ENCODE data around the gene SGIP1.
"Not testable (repeated sequence)": the region's sequence is repeated elsewhere in the genome, so short reads cannot be mapped to it uniquely, and the experiment has no call there.

SGIP1 gene

GRCh38 chr1:66557157-66557556 is 23.2 kb downstream of the SGIP1 start:
- no peak for DNase-seq (ENCODE audit: low spot score)

GRCh38 chr1:66559517-66559916 is 25.6 kb downstream of the SGIP1 start:
- DNase-seq (ENCODE audit: low spot score) = no peak

DNA sequence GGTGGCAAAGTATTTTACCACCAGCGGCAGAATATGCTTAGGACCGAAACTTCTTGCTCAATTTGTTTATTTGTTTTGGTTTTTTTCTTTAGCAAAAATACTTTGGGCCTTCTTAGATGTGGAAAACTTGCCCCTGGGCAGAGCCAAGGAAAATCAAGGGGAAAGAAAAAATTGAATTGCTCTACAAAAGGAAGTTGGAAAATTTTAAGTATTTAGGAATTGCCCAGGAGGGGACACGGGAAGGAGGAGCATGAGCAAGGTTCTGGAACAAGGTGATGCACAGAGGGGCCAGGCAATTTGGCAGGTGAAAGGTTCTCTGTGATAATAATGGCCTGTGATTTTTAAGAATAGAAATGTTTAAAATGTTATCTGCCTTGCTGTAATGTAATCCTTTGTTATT is 28.6 kb downstream of the SGIP1 start:
- DNase-seq (ENCODE audit: low spot score) = no peak

DNA sequence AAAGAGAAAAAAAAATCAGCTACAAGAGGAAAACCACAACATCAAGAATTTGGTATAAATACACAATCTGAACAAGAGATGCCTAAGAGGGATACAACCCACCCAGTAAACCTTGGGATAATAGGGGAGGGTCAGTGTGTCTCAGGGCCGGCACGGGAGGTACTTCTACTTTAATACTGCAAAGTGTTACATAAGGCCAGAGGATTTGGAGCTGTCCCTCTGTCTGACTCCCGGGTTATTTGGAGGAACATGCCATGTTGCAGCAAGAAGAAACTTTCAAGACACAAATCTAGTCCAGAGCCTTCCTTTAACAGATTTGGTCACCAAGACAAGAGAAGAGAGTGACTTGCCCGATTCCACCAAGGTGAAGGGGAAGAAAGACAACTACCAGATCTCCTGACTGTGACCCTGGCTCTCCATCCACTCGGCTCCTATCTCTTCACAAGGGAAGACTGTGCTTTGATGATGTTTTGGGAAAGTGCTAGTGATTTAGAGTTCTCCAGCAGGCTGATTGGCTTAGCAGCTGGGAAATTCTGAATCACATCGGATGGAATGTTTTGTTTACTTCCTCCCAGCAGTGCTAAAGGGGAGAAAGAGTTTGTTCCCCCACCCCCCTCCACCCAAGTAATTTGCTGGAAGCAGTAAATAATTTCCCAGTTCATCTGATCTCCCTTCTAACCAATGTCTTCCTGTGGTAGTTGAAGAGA is 29.3 kb downstream of the SGIP1 start:
- DNase-seq (ENCODE audit: low spot score) = no peak

DNA sequence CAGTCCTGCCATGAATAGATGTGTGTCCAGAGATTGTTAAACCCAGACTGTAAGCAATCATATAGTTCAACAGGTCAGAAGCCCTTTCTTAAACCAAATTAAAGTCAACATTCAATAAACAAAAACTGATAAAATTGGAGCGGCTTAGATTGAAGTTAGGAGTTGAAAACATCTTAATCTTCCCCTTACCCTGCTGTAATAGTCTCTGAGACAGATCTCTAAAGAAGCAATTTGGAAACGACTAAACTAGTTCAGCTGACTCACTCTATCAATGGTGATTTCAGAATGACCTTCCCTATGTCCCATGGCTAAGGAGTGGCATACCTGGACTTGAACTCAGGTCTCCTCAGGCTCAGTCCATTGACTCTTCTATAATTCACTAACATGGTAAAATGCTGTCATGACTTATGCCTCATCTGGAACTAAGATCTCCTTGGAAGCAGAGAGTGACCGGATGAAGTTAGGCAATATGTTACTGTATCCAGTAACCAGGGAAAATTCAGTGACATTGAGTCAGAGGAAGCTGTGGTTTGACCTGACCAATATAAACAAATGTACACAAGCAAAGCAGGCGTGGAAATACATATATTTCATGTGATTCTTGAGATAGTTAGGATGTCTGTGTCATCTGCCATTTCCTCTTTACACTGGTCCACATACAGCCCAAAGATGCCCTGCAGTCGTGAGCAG is 30.1 kb downstream of the SGIP1 start:
- no peak for DNase-seq (ENCODE audit: low spot score)

GRCh38 chr1:66570196-66570595 is 36.2 kb downstream of the SGIP1 start:
- no peak for DNase-seq (ENCODE audit: low spot score)

- no peak for DNase-seq (ENCODE audit: low spot score)
Measured at GRCh38 chr1:66571789-66572188, 37.8 kb downstream of the SGIP1 start.

DNA sequence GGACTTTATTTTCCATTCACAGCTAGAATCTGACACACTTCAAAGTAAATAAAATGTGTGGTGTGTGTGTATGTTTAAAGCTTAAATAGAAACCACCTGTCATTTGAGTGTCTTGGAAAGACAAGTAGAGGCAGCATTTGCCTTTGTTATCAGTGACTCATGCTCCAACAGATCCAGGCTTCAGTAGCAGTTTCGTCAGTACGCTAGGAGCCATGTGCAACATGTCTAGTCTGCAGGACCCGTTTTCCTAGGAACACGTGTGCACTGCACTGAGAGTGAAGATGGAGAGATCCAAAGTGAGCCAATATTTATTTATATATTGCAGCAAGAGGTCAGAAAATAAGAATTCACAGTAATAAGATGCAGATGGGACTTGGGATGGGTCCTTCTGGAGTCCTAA is 41.8 kb downstream of the SGIP1 start:
- peak; percentile 63 for DNase-seq (ENCODE audit: low spot score)

DNA sequence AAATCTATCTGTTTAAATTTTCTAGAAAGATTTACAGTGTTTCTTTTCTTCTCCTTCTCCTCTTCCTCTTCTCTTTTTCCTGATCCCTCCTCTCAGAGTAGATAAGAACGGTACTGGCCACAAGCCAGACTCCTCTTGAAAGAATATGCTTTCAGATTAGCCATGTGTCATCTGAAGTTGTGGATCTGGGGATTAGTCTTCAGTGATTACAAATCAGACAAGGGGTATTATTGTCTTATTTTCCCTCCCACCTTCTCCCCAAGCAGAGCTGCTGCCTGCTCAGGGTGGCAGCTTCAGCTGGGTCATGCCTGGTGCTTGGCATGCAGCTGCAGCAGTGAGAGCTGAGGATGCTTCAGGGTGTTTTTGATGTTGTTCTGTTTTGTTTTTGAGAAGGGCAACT is 42.7 kb downstream of the SGIP1 start:
- DNase-seq (ENCODE audit: low spot score) = peak; percentile 30

- no peak for DNase-seq (ENCODE audit: low spot score)
Measured at GRCh38 chr1:66578841-66579240, 44.9 kb downstream of the SGIP1 start.

GRCh38 chr1:66580081-66580480 is 46.1 kb downstream of the SGIP1 start:
- no peak for DNase-seq (ENCODE audit: low spot score)

- DNase-seq (ENCODE audit: low spot score) = no peak
Measured at GRCh38 chr1:66583021-66583420, 49.1 kb downstream of the SGIP1 start.

DNA sequence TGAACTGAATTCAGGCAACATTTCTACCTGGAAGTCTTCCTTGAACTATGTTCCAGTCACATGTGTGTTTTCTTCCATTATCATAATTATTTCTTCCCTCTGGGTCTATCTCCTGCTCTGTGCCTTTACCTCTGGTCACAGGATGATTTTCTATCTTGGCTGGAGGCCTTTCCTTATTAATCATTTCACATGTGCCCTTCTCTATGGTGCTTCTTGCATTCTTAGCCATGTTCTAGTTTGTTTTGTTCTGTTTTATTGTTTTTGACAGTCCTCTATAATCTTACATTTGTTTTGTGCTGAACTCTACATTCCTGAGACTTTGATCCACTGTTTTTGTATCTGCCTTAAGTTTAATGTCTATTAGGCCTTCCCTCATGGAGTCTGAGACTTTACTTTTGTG is 51.0 kb downstream of the SGIP1 start:
- DNase-seq (ENCODE audit: low spot score) = no peak

- no peak for DNase-seq (ENCODE audit: low spot score)
Measured at GRCh38 chr1:66589326-66589725, 55.4 kb downstream of the SGIP1 start.

DNA sequence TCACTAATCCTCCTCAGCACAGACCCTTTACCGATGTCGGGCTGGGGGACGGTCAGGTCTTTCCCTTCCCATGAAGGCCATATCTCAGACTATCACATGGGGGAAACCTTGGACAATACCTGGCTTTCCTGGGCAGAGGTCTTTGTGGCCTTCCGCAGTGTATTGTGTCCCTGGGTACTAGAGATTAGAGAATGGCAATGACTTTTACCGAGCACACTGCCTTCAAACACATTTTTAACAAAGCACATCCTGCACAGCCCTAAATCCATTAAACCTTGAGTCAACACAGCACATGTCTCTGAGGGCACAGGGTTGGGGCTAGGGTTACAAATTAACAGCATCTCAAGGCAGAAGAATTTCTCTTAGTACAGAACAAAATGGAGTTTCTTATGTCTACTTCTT is 58.2 kb downstream of the SGIP1 start:
- not testable (repeated sequence) for DNase-seq (ENCODE audit: low spot score)

GRCh38 chr1:66596191-66596590 is 62.2 kb downstream of the SGIP1 start:
- DNase-seq (ENCODE audit: low spot score) = no peak

GRCh38 chr1:66597500-66597899 is 63.5 kb downstream of the SGIP1 start:
- no peak for DNase-seq (ENCODE audit: low spot score)

GRCh38 chr1:66598670-66599069 is 64.7 kb downstream of the SGIP1 start:
- no peak for DNase-seq (ENCODE audit: low spot score)

- DNase-seq (ENCODE audit: low spot score) = no peak
Measured at GRCh38 chr1:66599346-66599745, 65.4 kb downstream of the SGIP1 start.

GRCh38 chr1:66599899-66600737 is 66.2 kb downstream of the SGIP1 start:
- DNase-seq (ENCODE audit: low spot score) = peak; percentile 28

DNA sequence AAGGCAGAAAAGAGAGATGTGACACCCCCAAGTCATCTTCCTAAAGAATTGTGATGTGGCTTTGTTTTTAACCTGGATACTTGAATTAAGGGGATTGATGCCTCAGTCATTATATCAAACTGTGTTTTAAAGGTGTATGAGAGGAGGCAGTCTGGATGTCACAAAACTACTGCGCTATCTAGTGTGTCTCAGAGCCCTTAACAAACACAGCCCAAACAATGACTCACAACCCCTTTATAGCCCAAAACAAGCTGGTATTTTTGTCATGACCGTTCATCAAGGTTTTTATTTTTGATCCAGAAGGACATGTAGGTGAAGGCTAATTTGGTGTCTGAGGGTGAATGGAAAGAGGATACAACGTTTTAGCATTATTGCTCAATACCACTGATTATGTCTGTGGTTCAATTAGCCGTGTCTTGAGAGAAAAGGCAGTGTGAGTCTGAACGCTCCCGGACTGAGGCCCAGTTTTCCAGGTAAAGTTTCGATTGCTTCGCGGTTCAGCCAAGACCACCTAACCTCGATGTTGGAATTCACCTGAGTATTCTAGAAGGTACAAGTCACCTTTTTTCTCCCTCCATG is 71.6 kb downstream of the SGIP1 start:
- DNase-seq (ENCODE audit: low spot score) = no peak

DNA sequence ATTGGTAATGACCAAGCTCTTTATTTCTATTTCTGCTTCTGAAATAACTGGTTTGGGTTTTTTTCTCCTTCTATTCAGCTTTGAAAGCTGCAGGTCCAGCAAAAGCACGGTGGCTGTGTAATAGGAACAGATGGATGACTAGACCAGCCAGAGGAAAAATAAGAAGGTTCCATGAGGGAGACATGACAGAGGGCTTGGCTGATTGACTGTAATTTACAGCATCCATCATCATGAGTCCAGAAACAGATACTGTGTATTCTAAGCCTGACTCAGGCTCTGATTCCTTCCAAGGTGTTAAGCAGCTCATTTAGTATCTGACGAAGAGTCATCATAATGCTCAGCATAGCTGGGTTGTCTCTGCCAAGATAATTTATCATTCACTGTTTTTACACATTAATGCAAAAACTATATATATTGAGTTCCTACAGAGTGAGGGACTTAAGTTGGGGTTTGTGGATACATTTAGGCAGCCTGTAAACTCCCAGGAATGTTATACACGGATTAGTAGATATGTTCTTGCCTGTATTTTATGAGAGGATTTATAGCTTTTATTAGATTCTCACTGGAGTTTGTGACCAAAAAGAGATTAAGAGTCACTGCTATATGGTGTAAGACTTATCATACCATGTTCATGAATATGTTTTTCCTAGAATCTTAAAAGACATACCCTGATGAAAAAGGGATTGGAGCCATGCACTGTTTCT is 72.6 kb downstream of the SGIP1 start:
- DNase-seq (ENCODE audit: low spot score) = no peak

Data from Ammon's horn (tissue), 1 donor.